Measurements from ENCODE around the gene SMARCC2.

SMARCC2 gene

DNA sequence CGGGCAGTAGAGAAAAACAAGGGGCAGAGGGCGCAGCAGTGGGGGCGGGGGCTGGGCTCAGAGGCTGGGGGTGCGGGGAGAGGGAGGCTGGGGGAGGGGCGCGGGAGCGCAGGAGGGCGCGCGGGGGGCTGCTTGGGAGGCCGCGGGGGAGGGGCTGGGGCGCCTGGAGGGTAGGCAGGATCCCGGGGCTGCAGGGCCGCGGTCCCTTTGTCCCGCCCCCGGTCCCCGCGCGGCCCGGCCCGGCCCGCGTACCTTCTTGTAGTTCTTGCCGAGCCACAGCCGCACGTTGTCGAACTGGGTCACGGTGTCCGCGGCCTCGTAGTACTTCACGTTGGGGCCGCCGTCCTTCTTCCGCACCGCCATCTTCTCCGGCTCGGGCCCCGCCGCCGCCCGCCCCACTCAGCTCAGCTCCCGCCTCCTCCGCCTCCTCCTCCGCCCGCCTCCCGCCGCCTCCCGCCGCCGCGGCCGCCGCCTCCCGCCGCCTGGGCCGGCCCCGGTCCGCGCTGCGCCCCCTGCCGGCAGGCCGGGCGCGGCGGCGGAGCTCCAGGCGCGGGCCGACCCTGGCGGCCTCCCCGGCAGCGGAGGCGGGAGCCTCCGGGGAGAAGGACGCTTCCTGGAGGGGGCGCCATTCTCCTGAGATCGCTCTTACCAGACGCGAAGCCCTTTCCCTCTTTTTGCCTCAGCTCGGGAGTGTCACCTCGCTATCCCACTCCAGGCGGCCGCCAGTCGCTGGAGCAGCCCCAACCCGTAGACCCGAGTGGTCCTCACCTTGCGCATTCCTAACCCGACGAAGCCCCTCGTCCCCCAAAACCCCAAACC lies at the start of gene SMARCC2:
Gene SMARCC2, minus strand, starts transcription at position 385 of the 819 bp plus-strand sequence. Its CDS starts 22 bp downstream, at position 363.
- peak; percentile 92 for DNase-seq (ENCODE audit: low read depth)

DNA sequence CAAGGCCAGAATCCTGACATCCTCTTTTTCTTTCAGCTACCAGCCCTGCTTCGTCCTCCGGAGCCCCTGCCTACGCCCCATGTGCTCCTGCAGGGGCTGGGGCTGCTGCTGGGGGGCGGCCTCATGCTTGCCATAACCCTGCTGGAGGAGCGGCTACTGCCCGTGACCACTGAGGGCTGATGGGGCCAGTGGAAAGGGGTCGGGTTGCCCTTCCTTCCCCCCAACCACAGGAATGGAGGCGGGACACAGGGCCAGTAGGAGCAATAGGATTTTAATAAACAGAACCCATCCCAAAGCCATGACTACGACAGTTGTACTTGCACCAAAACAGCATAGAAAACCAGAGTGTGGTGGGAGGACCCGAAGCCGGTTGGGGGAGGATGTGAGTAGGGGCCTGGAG lies 48.3 kb upstream of the SMARCC2 start:
- no peak for DNase-seq (ENCODE audit: low read depth)

GRCh38 chr12:56236985-56237384 lies 47.7 kb upstream of the SMARCC2 start:
- DNase-seq (ENCODE audit: low read depth) = no peak

DNA sequence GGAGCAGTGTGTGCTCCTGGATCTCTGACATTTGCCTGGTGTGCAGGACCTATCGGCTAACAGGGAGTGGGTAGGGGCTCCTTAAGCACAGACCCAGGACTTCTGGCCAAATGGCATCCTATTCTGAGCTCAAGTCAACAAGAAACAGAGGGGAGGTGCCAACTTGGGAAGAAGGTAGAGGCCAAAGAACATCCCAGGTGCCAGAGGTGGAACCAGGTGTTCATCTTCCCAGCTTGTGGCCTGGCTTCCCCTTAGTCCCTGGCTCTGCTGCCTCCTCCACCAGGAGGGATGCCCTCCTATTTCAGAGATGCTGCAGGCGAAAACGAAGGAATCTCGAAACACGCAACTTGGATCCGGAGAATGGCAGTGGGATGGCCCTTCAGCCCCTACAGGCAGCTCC lies 46.8 kb upstream of the SMARCC2 start:
- DNase-seq (ENCODE audit: low read depth) = no peak

DNA sequence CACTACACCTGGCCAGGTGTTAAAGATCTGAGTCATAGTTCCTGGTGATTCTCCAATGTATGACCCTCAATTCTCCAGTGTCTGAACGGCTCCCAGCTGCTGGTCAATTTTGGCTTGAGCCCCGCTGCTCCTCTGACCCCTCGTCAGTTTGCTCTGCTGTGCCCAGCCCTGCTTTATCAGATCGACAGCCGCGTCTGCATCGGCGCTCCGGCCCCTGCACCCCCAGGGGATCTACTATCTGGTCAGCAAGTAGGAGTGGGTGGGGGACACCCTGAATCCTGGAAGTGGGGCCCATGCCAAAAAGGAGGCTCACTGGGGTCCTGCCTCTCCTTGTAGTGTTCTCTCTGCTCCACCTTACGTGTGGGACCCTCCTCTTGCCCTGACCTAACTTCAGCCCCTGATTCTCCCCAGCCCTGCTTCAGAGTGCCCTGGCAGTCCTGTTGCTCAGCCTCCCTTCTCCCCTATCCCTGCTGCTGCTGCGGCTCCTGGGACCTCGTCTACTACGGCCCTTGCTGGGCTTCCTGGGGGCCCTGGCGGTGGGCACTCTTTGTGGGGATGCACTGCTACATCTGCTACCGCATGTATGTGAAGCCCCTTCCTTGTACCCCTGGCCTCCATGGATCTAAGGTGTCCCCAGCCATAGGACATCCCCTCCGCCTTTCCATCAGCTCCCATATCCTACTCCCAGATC lies 45.6 kb upstream of the SMARCC2 start:
- no peak for DNase-seq (ENCODE audit: low read depth)

GRCh38 chr12:56231184-56231582 lies 41.9 kb upstream of the SMARCC2 start:
- no peak for DNase-seq (ENCODE audit: low read depth)

DNA sequence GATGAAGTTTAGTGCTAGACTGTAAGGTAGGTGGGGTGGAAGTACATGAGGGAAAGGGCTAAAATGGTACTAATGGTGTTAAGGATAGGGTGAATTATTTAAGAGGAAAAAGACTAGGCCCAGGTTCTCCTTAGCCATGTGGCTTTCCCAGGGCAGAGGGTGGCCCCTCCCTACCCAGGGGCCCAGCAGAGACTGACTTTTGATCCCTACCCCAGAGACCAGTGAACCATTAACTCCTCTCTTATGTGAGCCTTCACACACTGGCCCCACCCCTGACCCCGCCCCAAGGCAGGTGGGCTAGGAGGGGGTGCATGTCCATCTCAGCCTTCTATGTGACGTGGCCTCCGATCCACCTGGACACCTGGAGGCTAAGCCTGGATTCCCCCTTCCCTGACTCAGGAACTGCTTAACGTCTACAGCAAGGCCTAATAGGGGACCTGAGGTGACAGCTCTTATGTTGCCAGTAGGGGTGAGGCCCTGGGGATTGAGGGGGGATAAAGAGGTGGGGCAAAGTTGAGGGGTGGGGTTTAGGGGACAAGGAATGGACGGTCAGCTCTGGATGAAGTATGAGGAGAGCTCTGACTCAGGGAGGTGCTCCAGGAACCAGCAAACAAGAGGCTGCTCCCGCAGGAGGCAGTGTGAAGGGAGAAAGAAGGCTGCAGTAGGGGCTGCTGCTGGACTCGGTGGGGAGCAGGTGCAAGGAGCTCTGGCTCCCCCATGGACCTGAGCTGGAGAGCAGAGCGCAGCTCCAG lies 41.3 kb upstream of the SMARCC2 start:
- no peak for DNase-seq (ENCODE audit: low read depth)

- DNase-seq (ENCODE audit: low read depth) = no peak
These were observed 40.7 kb upstream of the SMARCC2 start, which contains the start of gene SLC39A5 for GRCh38 chr12:56229916-56230431. SLC39A5 (plus strand) TSS chr12:56230051; CDS start chr12:56231275, 1,224 bp downstream.

- no peak for DNase-seq (ENCODE audit: low read depth)
These were observed 39.8 kb upstream of the SMARCC2 start for GRCh38 chr12:56229082-56229481.

DNA sequence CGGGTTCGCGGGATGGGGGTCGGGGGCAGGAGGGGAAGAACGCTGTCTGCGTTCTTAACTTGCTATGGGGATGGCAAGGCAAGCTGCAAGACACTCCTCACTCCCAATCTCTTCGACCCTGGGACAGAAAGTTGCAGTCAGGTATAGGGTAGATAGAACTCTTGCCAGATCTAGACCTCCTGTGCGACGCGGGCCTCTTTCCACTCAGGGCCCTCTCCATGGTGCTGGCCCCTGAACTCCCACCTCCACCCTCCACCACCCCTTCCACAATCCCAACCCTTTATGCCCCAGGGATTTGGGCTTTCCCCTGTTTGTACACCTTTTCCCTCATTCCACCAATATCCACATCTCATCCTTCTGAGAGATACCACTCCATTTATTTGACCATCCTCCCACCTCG lies 35.7 kb upstream of the SMARCC2 start:
- no peak for DNase-seq (ENCODE audit: low read depth)

DNA sequence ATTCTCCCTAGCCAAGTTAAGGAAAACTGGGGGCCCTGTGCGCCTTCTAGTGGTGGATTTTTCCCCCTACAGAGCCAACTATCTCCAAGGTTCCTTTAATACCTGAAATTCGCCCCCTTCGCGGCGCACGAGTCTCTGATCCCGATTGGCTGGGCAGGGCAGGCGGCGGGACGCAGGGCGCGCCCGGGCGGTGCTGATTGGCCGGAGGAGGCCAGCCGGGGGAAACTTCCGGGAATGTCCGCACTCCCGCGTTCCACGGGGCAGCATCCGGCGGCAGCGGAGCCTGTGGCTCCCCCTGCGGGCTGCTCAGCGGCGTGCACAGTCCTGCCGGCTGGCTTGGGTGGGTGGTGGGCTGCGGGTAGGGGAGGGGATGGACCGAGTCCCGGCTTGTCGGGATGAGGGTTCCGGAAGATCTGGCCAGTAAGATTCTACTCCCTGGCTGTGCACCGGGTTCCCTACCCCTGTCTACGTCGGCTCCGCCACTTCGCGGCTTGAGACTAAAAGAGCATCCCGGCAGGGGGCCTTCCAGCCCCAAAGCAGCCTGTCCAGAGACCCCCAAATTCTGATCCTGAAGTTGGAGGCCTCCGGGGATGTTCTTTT lies 34.9 kb upstream of the SMARCC2 start, which contains the start of gene NABP2:
Gene NABP2, plus strand, starts transcription at position 241 of the 600 bp plus-strand sequence. CDS start 515 bp downstream, outside the sequence.
- peak; percentile 99 for DNase-seq (ENCODE audit: low read depth)

GRCh38 chr12:56223571-56224101 lies 34.4 kb upstream of the SMARCC2 start:
- no peak for DNase-seq (ENCODE audit: low read depth)

DNA sequence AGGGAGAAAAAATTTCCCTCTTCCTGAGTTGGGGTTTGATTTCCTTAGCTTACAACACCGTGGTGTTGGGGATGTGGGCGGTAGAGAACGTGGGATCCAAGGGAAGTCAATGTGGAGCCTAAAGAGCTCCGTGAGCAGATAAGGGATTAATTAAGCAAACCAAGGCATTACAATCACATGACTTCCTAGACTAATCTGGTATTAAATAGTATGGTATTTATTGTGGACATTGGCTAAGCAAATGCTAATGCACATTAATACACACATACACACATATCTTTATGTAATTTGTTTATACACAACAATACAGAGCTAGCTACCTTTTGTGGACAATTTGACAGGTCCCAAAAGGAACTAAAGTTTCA lies 33.2 kb upstream of the SMARCC2 start:
- no peak for DNase-seq (ENCODE audit: low read depth)

GRCh38 chr12:56221757-56222530 lies 32.7 kb upstream of the SMARCC2 start, which contains the start of gene RNF41:
RNF41 (minus strand) TSS chr12:56221922; CDS start chr12:56214047, 7,875 bp downstream.
- DNase-seq (ENCODE audit: low read depth) = peak; percentile 98

- peak; percentile 73 for DNase-seq (ENCODE audit: low read depth)
These were observed 32.0 kb upstream of the SMARCC2 start for GRCh38 chr12:56221232-56221756.

- DNase-seq (ENCODE audit: low read depth) = peak; percentile 42
These were observed 31.4 kb upstream of the SMARCC2 start for GRCh38 chr12:56220611-56221231.

DNA sequence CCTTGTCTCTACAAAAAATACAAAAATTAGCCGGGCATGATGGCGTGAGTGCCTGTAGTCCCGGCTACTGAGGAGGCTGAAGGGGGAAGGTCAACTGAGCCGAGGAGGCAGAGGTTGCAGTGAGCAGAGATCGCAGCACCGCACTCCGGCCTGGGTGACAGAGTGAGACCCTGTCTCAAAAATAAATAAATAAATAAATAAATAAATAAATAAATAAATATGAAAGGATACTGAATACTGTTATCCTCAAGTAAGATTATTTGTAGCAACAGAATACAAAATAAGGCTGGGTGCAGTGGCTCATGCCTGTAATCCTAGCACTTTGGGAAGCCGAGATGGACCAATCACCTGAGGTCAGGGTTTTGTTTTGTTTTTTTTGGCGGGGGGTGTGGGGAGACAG lies 30.6 kb upstream of the SMARCC2 start:
- DNase-seq (ENCODE audit: low read depth) = no peak

DNA sequence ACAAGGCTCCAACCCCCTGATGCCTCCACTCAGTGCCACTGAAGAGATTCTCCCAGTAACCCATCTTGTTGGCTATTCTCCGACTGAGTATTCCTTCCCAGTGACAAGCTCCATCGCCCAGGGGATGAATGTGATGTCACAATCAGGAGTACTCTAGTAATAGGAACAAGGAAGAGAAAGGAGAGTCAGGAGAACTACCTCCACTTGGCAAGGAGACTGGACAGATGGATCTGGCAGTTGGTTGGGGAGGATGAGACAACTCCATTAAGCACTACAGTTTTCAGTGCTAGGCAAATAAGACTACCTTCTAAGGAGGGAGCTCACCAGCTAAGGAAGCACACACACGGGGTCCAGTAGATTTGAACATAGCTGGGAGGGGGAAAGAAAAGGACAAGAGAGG lies 27.2 kb upstream of the SMARCC2 start:
- DNase-seq (ENCODE audit: low read depth) = no peak

- peak; percentile 0 for DNase-seq (ENCODE audit: low read depth)
These were observed 24.6 kb upstream of the SMARCC2 start for GRCh38 chr12:56213878-56214277.

- no peak for DNase-seq (ENCODE audit: low read depth)
These were observed 23.1 kb upstream of the SMARCC2 start for GRCh38 chr12:56212361-56212760.
